Activated gamma-delta T cell treated with Interleukin-2 at 50 U/mL for 16 hours (primary cell): ENCODE data around the gene KRTAP12-2.
"Not testable (repeated sequence)": the region's sequence is repeated elsewhere in the genome, so short reads cannot be mapped to it uniquely, and the experiment has no call there.

ENCODE experiments used
- DNase-seq: peaks from one replicate; pipeline ENCODE4 v3.0.0-alpha.2; 2020

The KRTAP12-2 gene

DNA sequence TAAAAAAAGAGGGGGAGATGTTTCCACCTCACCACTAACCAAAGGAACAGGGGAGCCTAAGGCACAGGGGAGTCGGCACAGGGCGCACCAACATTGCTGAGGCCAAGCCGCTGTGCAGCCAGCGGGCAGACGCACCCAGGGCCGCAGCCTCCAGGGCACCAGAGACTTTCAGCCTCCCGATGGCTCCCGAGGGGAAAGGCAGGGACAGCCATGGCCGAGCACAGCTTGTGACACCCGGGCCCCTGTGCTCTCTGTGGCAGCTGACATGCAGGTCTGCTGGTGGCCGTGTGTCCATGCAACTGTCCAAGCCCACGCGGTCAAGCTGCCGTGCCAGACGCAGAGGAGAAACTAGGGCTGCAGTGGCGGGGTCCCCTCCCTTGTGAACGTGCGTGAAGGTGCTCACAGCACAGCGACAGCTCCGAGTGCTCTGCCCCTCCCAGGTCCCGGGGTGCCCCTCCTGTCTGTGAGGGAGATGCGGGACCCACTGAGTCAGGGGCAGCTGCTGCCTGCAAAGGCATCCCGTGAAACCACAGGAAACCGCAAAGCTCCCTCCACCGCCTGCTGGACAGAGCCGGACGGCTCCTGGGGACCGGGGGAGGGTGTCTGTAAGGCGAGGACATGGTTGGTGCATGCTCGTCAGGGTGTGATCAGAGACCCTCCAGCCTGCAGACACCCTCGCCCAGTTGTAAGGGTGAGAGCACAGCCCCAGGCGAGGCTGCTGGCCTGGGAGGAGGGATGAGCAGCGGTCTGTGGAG is 18.0 kb downstream of the KRTAP12-2 start:
- no peak for DNase-seq

DNA sequence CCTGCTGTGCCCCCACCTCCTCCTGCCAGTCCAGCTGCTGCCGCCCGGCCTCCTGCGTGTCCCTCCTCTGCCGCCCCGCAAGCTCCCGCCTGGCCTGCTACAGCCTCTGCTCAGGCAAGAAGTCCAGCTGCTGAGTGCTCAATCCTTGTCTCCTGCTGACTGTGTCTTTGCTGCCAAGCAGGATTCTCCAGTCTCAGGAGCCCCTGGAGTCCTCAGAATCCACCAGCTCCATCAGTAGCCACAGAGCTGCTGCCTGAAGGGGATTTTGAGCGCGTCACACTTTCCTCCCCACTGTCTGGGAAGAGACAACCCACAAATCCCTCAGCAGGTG is 19.5 kb downstream of the KRTAP12-2 start:
- no peak for DNase-seq

DNA sequence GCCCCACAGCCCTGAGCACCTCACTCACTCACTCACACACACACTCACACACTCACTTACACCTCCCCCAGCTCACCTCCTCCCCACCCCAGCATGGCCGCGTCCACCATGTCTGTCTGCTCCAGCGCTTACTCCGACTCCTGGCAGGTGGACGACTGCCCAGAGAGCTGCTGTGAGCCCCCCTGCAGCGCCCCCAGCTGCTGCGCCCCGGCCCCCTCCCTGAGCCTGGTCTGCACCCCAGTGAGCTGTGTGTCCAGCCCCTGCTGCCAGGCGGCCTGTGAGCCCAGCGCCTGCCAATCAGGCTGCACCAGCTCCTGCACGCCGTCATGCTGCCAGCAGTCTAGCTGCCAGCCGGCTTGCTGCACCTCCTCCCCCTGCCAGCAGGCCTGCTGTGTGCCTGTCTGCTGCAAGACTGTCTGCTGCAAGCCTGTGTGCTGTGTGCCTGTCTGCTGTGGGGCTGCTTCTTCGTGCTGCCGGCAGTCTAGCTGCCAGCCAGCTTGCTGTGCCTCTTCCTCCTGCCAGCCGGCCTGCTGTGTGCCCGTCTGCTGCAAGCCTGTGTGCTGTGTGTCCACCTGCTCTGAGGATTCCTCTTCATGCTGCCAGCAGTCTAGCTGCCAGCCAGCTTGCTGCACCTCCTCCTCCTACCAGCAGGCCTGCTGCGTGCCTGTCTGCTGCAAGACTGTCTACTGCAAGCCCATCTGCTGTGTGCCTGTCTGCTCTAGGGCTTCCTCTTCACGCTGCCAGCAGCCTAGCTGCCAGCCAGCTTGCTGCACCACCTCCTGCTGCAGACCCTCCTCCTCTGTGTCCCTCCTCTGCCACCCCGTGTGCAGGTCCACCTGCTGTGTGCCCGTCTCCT is 20.1 kb downstream of the KRTAP12-2 start, which contains the start of gene KRTAP10-11:
TSS of gene KRTAP10-11 (plus strand) at position 49 of the 856 bp plus-strand sequence. CDS start at position 94, 45 bp downstream.
- DNase-seq = not testable (repeated sequence)

DNA sequence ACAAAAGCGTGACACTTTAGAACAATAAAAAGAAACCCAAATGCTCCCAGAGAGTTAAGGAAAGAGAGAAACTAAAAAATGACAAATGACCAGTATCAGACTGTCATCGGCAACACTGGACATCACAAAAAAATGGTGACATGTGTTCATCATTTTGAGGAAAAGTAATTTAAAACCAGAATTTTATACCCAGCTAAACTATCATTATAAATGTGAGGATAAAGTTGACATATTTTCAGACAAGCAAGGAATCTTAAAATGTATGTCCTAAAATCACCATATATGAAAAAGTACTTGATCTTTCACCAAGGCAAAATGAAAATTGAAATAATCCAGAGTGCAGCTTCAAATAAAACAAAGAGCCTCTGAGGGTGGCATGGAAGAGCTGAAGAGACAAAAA is 21.8 kb downstream of the KRTAP12-2 start:
- no peak for DNase-seq

DNA sequence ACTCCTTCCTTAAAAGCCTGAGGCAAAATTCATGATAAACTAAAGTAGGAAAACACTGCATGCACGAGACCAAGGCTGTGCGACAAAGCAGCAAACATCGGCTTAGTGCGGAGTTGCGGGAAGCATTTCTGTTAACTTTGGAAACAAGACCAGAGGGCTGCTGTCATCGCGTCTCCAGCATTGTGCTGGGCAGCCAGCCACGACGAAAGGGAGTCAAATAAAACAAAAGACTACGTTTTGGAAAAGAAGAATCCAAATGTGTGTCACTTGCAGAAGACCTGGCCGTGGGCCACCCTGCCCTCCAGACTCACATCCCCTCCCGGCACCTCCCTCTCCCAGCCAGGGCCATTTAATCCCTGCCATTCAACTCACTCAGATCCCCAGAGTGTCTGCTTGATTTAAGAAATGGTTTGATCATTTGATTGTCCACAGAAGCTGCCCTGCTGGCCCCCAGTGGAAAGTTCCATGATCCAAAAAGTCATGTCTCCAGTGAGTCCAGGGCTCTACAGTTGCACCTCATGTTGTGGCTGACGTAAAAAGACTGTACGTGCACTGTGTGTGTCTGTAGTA is 22.9 kb downstream of the KRTAP12-2 start:
- DNase-seq = no peak

DNA sequence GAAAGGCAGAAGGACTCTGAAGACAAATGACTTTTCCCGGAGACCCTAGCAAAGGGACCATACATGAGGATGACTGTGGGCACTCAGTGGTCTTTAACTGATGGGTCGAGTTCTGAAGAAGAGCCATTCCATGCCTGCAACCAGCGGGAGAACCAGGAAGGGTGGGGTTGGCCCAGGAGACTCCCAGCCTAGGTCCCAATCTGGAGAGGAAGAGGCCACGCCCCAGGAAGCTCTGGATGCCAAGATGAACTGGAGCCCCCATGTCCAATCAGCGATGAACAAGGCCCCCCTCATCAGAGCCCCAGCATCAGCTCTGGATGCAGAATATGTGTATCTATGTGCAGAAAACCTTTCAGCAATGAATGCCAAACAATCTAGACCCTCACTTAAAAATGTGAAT is 26.0 kb downstream of the KRTAP12-2 start:
- no peak for DNase-seq

DNA sequence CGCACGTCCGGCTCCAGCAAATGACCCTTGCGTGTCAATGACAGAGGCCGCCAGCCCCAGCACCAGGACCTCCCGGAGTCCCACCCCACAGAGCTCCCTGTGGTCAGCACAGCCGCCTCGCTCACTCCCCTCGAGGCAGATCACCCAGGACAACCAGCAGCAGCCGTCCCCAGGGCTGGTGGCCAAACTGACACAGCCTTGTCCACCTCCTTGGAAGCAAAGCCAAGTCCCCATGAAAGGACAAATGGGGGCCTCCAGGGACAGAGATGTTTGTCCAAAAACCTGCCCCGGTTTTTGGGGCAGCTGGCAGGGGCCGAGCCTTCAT is 27.4 kb downstream of the KRTAP12-2 start:
- DNase-seq = no peak

DNA sequence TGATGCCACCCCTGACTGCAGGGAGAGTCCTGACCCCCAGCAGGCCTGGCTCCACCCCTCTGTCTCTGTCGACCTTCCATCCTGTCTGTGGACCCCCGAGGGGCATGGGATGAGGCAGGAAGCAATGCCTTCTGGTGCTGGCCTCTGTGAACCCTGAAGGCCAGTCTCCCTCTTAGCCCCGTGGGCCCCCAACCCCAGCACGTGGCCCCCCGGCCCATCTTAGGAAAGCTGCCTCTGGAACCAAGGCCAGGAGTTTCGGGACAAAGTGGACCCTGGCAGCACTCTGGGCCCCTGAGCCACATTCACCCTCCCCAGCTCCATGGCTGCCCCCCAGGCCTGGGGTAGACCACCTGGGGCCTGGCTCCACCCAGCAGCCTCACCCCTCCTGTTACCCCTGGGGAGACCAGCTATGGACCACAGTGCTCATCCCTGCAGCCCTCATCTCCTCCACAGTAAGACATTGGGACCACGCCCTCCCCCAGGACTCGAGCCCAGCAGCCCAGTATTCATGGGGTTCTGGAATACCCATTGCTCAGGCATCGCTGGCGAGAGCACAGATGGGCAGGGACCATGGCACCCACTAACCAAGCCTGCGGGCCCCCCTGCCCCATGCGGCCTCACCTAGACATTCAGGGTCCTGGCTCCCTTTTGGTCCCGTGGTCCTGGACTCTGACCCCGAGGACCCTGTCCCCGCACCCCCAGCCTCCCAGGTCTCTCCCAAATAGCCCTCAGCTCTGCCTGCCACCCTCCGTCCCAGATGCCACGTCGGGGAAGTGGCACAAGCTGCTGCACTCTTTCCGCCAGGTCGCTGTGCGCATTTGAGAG is 28.0 kb downstream of the KRTAP12-2 start:
- not testable (repeated sequence) for DNase-seq

DNA sequence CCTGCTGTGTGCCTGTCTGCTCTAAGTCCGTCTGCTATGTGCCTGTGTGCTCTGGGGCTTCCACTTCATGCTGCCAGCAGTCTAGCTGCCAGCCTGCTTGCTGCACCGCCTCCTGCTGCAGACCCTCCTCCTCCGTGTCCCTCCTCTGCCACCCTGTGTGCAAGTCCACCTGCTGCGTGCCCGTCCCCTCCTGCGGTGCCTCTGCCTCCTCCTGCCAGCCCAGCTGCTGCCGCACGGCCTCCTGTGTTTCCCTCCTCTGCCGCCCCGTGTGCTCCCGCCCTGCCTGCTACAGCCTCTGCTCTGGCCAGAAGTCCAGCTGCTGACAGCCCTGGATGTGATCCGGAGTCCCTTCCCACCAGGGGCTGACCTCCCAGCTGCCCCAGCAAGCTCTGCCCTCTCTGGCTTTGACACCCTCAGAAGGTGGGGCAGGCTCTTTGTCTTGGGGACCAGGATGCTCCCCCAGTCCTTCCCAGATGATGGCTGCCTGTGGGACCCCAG is 28.8 kb downstream of the KRTAP12-2 start:
- not testable (repeated sequence) for DNase-seq

DNA sequence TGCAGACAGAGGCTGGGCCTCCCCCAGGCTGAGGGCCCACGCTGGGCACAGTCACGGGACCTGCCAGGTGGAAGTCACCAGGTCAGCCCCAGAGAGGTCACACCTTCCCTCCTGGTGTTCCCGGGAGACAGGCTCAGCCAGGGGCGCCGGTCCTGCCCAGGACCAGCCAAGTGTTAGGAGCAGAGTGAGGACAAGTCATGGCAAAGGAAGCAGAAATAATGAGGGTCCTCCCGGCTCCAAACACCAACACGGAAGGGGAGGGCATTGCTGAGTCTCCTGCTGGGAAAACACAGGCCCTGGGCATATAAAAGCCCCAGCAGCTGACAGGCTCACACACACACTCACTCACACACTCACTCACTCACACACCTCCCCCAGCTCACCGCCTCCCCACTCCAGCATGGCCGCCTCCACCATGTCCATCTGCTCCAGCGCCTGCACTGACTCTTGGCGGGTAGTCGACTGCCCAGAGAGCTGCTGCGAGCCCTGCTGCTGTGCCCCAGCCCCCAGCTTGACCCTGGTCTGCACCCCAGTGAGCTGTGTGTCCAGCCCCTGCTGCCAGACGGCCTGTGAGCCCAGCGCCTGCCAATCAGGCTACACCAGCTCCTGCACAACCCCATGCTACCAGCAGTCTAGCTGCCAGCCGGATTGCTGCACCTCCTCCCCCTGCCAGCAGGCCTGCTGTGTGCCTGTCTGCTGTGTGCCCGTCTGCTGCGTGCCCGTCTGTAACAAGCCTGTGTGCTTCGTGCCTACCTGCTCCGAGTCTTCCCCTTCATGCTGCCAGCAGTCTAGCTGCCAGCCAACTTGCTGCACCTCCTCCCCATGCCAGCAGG is 29.5 kb downstream of the KRTAP12-2 start, which contains the start of gene KRTAP10-10:
TSS of gene KRTAP10-10 (plus strand) at position 339 of the 833 bp plus-strand sequence. CDS start at position 401, 62 bp downstream.
- DNase-seq = no peak

DNA sequence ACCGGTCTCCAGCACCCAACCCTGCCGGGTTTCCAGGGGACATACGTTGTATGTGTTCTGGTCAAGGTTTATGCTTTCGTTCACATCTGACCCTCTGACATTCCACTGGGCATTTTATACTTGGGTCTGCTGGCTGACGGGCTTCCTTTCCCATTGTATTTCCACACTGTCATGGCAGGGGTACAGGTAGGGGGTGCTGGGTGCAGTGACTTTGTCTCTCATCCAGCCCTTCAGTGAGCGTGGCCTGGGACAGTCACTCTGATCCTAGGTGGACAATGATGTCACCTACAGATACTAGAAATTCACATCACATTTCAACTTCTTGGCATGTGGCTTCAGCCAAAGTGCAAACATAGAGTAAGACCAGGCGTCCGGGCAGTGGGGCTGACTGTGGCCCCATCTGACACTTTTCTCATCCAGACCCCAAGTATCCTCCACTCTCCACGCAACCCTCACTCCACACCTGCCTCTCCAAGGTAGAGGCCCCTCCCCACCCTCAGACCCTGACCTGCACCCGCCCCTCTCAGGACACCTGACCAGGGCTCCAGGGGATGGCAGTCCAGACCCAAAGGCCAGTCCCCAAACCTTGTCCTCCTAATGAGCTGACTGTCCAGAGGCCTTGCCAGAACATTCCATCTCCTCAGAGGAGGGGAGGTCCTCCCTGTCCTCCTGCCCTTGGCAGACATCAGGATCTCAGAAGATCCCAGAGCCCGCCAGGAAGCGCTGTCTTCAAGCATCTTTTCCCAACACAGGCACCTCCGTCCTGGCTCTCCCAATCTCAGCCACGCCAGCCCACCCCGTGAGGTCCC is 30.3 kb downstream of the KRTAP12-2 start:
- DNase-seq = no peak

DNA sequence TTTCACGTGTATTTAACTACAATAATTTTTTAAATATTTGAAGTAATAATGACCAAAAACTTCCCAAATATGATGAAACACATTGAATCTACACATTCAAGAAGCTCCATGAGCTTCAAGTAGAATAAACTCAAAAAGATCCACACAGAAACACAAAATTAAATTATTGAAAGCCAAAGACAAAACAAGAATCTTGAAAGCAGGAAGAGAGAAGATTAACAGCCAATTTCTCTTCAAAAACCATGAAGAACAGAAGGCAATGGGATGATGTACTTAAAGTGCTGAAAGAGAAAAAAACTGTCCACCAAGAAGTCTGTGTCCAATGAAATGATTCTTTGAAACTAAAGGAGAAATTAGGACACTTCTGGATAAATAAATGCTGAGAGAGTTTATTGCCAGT is 34.7 kb downstream of the KRTAP12-2 start:
- no peak for DNase-seq

DNA sequence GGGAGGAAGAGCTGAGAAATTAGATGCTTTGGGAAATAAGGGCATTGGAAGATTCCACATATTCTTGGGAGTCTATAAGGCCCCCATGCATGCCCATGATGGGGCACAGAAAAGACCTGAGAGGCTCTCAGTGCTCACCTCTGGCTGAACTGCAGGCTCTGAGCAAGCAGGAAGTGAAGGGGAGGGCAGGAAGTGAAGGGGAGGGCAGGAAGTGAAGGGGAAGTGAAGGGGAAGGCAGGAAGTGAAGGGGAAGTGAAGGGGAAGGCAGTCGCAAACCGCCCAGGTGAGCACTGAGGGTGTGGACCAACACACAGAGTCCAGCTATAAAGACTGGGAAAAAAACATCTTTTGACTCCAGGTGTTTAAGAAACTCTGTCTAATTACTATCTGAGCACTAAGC is 36.3 kb downstream of the KRTAP12-2 start:
- DNase-seq = no peak

DNA sequence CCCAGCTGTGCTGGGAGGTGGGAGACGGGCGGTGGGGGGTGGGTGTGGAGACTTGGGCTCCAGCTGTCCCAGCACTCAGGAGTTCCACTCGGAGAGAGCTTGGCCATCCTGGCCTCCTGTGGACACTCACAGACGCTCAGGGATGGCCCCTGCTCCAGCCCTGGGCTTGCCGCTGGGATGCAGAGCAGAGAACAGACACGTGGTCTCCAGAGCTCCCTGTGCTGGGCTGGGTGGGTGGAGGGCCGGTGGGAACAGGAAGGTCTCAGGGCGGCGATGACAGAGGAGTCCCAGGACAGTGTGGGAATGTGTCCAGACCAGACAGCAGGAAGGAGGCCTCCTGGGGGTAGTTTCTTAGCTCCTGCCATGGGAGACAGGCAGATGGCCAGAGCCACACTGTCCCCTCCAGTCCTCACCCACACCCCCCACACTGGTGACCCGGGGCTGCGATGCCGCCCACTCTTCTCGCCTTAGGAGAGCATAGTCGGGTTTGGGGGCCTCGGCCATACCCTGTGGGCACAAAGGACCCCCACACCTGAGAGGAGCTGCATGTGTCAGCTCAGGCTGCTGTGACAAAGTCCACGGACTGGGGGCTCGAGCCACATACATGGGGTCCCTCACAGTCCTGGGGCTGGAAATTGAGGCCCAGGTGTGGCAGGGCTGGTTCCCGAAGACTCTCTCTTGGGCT is 37.9 kb downstream of the KRTAP12-2 start:
- DNase-seq = no peak

DNA sequence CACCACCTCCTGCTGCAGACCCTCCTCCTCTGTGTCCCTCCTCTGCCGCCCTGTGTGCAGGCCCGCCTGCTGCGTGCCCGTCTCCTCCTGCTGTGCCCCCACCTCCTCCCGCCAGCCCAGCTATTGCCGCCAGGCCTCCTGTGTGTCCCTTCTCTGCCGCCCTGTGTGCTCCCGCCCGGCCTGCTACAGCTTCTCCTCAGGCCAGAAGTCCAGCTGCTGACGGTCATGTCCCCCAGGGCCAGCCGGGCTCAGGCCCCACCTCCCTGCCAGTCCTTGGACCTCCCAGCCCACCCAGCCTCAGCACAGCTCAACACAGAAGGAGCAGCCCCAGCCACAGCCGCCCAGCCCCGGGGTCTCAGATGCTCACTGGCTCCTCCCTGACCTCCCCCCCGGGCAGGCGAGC is 38.9 kb downstream of the KRTAP12-2 start:
- not testable (repeated sequence) for DNase-seq

DNA sequence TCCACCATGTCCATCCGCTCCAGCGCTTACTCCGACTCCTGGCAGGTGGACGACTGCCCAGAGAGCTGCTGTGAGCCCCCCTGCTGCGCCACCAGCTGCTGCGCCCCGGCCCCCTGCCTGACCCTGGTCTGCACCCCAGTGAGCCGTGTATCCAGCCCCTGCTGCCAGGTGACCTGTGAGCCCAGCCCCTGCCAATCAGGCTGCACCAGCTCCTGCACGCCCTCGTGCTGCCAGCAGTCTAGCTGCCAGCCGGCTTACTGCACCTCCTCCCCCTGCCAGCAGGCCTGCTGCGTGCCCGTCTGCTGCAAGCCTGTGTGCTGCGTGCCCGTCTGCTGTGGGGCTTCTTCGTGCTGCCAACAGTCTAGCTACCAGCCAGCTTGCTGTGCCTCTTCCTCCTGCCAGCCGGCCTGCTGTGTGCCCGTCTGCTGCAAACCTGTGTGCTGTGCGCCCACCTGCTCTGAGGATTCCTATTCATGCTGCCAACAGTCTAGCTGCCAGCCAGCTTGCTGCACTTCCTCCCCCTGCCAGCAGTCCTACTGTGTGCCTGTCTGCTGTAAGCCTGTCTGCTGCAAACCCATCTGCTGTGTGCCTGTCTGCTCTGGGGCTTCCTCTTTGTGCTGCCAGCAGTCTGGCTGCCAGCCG is 39.4 kb downstream of the KRTAP12-2 start:
- not testable (repeated sequence) for DNase-seq

DNA sequence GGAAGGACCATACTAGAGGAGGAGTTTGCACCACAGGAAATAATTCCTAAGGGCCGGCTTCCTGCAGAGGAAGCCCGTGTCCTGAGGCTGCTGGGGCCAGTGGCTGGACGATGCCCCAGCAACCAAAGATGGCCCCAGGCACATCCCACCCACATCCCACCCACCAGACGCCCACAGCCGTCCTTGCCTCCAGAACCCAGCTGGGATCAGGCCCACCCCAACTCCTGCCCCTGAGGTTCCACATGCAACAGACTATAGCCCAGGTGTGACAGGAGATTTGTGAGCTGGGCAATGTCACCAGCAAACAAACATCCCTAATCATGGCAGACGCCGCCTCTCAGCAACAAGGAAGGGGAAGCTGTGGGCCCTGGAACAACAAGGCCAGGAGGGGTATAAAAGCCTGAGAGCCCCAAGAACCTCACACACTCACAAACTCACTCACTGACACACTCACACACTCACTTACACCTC is 40.0 kb downstream of the KRTAP12-2 start, which contains the start of gene KRTAP10-9:
TSS of gene KRTAP10-9 (plus strand) at position 421 of the 471 bp plus-strand sequence. CDS start 79 bp downstream, outside the sequence.
- DNase-seq = no peak

DNA sequence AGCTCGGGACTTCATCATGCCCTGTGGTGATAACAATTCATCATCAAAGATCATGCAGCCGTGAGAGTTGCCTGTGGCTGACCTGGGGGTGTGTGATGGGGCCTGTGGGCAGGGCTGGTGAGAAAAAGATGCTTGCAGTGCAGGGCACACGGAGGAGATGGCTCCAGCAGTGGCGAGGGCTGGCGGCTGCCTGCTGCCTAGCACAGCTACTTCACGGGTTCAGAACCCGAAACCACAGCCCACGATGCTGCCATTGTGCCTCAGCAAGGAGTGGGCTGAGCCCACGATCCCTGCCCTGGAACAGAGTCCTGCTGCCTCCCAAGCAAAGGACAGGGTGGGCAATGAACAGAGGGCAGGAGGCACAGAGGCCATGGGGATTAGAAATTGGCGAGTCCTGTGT is 40.5 kb downstream of the KRTAP12-2 start:
- no peak for DNase-seq

DNA sequence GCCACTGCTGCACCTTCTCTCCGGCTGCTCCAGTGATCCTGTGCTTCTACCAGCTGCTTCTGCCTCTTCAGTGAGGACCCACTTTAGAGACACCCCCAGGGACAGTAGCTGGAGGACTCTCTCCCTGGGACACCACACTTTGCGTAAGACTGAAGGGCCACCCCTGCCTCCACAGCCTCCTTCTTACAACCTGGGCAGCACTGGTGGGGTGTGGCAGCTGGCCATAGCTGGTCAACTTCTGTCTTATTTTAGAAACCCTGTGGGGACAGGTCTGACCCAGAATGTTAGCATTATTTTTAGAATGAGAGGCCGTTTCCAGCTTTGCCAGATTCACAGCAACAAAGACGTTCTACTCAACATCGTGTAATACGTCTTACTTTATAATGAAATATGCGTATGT is 41.0 kb downstream of the KRTAP12-2 start:
- DNase-seq = no peak
